Stimulated activated CD4-positive, alpha-beta T cell treated with anti-CD3 and anti-CD28 coated beads, Interleukin-15, amount 100 ng/mL, for 48 hours (primary cell): ENCODE data around the gene SMIM17.

Experiments used
- DNase-seq, 2 donors: peaks; one replicate each; pipeline ENCODE4 v3.0.0-alpha.2; 2020; ENCODE audit warnings: low read depth in 2 of 2

The SMIM17 gene

DNA sequence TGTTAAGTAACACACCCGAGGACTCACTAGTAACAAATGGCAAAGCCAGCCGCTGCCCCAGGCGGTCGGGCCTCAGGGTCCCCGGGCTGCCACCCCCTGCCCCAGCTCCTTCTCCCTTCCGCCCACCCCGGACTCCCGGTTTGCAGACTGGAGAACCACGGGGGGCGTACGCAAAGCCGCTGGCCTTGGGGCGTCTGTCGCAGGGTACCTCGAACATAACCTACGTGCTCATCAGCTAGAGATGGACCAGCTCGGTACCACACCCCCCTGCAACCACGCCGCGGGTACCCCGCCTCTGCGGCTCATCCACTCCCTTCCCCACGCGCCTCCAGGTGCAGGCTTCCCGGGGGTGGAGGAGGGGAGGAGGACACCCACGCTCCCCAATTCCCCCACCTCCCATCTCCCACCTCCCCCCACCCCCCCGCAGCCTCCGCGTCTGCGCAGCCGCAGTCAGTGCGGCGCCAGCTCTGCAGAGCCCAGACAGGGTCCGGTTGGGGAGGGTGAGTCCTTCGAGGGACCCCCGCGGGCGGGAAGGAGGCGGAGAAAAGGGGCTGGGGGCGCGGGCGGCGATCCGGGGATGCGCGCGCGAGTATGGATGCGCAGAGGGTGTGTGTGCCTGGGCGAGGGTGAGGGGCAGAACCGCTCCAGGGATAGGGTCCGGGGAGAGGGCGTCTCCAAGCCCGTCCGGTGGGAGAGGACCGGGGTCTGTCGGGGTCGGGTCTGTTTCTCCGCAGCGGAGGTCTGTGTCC is at the start of gene SMIM17:
SMIM17 (plus strand) TSS at position 449 of the 749 bp plus-strand sequence. CDS start 2,509 bp downstream, outside the sequence.
- no peak for DNase-seq

DNA sequence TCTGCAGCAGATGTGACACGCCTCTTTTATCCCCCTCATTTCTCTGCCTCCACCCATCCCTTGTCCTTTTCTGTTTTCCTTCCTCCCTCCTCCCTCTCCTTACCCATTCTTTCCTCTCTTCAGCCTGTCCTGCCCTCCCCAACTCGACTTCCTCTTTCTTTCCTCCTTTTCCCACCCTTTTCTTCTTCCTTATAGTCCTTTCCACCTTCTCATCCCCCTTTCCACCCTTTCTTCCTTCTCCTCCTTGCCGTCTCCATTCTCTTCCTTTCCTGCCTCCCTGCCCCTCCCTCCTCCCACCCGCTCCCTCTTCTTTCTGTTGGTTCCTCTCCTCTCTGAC is 48.5 kb upstream of the SMIM17 start:
- DNase-seq: no peak

DNA sequence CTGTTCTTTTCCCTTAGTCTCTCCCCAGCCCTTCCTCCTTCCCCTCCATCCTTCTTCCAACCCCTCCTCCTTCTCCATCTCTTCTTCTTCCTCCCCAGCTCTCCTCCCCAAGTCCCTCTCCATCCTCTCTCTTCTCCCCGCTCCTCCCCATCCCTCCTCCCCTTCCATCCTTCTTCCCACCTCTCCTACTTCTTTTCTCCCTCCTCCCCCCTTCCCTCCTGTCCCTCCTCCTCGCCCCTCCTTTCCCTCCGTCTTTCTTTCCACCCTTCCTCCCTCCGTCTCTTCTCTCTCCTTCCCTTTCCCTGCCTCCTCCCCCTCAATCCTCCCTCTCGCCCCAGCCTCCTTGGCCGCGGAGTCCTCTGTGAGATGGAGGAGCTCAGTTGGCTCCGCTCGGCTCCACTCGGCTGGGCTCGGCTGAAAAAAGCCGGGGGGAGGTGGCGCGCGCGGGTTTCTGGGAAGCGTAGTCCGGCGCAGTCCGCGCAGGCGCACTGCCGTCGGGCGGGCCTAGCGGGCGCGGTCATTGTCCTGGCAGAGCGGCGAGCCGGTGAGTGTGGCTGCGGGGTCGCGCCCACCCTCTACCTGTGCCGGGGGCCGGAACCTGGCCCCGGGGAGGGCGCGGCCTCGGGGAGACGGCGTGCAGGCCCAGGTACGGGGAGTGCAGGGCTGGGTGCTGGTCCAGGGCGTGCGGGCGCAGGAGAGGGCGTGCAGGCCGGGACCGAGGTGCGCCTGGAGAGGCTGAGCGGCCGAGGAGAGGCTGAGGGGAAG is 48.0 kb upstream of the SMIM17 start, which contains the start of gene ZNF71:
ZNF71 (plus strand) TSS at position 520 of the 765 bp plus-strand sequence. CDS start 6,257 bp downstream, outside the sequence.
- DNase-seq: peak; percentile 78 to 87

DNA sequence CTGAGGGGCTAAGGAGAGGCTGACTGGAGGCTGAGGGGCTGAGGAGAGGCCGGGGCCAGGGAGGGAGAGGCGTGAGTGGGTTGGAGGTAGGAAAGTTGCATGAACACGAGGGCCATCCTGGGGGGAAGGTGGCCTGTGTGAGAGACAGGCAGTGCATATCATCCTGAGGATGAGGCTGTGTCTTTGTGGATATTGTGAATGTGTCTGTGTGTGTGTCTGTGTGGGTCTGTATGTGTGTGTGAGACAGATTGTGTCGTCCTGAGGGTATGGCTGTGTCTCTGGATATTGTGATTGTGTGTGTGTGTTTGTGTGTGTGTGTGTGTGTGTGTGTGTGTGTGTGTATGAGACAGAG is 47.4 kb upstream of the SMIM17 start:
- no peak for DNase-seq

DNA sequence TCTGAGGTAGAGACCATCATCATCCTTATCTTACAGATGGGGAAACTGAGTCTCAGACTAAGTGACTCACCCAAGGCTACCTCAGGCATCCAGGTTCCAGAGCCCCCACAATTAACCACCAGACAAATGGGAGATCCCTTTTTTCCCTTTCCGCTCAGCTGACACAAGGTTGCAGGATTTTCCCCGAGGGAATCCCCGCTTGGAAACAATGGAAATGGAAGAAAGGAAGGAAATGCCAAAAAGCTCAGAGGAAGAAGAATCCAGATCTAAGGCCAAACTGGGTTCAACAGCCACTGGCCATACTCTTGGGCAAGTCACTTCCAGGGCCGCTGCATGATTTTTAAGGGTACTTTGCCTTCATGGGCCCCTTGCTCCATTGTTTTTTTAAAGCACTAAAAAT is 46.3 kb upstream of the SMIM17 start:
- no peak for DNase-seq

DNA sequence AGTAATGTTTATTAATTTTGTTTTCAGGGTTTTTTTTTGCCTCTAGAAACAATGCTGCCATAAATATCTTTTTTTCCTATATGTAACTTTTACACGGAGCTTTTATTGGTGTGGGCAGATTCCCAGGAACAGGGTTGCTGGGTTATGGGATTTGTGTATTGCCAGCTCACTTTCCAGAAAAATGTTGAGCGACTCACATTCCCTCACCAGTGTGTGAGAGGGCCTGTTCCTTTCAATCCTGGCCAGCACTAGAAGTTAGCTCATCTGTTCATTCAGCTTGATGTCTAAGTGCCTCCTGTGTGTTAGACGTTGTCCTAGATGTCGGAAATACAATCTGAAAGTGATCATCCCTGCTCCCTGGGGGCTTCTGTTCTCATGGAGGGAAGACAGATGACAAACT is 45.3 kb upstream of the SMIM17 start:
- no peak for DNase-seq

DNA sequence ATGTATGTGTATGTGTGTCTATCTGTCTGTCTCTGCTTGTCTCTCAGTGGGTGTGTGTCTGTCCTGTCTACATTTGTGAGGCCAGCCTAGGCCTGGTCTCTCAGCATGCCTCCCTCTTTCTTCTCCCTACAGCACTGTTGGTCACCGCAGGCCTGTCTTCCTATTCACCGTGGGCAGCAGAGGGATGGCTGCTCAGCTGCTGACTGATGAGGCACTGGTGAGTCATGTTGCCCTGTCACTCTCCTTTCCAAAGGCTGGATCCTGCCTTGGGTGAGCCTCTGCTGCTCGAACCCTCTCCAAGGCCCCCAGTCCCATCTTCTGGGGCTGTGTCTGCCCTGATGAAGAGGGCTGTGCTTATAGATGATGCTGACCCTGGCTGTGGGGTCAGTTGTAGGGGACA is 41.6 kb upstream of the SMIM17 start:
- no peak for DNase-seq

DNA sequence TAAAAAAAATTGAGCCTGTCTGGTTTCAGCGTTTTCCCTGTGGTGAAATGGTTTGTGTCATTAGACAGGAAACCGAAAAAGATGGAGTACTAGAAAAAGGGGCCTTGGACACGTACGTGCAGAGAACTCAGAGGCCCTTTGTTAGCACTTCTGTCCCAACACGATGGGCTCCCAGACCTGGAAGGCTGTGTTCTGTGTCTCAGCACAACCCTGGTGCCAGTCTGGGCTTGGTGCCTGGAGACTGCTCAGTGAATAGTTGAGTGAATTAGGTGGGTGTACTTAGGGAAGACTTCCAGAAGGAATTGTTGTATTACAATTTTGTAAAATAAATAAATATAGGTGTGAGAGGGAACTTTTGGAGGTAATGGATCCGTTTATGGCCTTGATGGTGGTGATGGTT is 39.1 kb upstream of the SMIM17 start:
- DNase-seq: no peak

DNA sequence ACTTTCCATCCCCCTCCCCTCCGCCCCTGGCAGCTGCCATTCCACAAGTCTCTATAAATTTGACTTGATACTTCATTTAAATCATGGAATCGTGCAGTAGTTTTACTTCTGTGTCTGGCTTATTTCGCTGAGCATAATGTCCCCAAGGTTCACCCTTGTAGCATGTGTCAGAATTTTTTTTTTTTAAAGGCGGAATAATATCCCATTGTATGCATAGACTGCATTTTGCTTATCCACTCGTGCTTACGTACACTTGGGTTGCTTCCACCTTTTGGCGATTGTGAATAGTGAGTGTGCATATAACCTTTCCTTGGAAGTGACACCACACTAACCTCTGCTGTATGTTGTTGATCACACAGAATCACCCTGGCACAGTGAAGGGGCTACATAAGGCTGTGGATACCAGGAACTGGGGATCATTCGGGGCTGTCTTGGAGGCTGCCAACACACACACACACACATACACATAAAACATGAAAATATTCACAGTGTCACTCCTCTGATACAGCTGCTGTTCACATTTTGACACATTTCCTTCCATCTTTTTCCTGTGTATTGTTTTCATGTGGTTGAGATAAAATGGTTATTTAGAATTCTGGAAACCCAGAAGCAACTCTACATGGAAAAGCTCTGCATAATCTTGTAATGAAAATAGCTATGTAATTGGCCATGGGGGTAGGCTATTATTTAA is 34.5 kb upstream of the SMIM17 start:
- no peak for DNase-seq

DNA sequence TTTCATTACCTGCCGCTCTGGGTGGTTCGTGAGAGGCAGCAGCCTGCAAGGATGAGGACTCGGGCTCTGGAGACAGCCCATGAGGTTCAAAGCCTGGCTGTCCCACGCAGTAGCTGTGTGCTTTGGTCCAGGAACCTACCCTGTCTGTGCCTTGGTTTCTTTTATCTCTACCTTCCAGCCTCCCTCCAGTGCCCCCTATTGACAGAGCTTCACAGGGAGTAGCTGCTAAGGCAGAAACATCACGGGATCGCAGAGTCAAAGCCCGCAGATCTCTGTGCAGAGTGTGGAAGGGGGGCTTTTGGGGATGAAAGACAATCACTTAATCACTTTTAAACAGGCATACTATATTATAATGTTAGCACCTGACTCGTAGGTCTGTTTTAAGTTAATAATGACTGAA is 31.7 kb upstream of the SMIM17 start:
- no peak for DNase-seq

DNA sequence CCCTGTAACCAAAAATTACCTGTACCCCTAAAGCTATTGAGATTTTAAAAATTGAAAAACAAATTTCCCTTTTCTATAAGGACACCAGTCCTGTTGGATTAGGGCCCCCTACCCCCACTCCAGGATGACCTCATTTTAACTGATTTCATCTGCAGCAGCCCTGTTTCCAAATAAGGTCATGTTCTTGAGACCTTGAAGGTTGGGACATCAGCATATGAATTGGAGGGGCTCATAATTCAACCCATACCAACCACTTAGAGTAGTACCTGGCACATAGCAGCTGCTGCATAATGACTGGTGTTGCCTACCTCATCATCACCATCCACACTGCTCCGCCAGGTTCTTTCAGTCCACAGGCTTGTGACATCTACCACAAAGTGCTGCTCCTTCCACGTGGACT is 30.2 kb upstream of the SMIM17 start:
- no peak for DNase-seq

DNA sequence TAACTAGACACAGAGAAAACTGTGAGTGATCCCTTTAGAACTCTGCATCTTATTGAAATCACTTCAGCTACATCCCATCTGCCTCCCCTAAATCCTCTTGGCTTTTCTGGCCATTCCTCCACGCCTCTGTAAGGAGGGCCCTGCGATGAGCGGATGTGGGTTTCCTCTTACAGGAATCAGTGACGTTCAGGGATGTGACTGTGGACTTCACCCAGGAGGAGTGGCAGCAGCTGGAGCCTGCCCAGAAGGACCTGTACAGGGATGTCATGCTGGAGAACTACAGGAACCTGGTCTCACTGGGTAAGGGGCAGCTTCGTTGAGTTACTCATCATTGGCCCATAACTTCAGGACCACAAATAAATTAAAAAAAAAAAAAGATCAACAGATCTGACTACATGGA is 29.3 kb upstream of the SMIM17 start:
- no peak for DNase-seq

DNA sequence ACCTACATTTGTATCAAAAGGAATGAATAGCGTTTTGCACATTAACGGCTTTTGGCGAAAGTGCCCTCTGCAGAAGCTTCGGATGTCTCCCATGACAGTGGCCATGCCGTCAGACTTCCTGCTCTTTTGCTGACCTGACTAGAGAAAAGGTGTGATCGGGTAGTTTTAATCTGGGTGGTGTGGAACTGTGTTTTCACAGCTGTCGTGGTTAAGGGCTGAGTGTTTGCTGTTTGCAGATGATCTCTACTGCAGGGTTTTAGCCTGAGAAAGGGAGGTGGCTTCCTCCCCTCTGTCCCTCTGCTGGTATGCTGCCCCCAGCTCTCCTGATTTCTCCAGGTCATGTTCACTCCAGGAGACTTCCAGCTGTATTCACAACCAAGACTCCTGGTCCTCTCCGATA is 25.4 kb upstream of the SMIM17 start:
- DNase-seq: no peak

DNA sequence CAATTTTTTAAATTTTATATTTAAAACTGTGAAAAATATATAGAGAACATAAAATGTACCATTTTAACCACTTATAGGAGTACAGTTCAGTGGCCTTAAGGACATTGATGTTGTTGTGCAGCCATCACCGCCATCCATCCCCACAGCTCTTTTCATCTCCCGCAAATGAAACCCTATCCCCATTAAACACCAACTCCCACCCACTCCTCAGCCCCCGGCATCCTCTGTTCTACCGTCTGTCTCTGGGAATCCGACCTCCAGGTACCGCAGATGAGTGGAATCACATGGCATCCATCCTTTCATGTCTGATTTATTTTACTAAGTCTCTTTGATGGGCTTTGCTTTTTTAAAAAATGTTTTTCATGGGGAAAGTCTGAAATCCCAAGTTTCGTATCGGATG is 23.8 kb upstream of the SMIM17 start:
- no peak for DNase-seq

DNA sequence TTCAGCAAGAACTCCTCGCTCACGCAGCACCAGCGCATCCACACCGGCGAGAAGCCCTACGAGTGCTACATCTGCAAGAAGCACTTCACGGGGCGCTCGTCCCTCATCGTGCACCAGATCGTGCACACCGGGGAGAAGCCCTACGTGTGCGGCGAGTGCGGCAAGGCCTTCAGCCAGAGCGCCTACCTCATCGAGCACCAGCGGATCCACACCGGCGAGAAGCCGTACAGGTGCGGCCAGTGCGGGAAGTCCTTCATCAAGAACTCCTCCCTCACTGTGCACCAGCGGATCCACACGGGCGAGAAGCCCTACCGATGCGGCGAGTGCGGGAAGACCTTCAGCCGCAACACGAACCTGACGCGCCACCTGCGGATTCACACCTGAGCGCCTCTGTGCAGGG is 20.6 kb upstream of the SMIM17 start:
- DNase-seq: no peak

DNA sequence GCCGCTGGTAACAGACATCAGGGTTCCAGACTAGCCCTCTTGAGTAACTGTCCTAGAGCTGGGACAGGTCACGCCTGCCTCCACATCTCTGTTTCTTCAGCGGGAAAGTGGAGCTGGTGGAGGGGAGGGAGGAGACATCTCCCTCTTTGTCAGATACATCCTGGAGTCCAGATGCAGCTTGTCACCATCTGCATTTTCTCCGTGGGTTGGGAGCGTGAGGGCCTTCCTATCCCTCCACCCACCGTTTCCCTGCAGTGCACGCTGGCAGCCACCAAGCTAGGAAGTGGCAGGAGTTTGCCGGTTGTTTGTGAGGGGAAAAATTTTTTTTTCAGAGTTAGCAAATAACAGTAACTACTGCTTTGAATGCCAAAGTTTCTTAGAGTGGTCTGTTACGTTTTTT is 20.0 kb upstream of the SMIM17 start:
- no peak for DNase-seq

DNA sequence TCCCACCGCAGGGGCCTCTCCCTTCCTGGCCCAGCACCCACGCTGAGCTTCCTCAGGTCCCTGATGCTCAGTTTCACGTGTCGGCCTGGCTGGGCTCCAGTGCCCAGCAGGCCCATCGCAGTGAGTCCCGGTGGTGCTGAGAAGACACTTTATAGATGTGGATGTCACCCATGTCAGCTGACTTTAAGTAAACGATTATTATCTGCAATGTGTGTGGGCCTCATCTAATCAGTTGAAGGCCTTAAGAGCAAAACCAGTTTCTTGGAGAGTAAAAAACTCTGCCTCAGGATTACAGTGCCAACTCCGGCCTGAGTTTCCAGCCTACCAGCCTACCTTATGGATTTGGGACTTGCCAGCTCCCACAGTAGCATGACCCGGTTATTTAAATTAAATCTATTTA is 17.3 kb upstream of the SMIM17 start:
- DNase-seq: no peak

DNA sequence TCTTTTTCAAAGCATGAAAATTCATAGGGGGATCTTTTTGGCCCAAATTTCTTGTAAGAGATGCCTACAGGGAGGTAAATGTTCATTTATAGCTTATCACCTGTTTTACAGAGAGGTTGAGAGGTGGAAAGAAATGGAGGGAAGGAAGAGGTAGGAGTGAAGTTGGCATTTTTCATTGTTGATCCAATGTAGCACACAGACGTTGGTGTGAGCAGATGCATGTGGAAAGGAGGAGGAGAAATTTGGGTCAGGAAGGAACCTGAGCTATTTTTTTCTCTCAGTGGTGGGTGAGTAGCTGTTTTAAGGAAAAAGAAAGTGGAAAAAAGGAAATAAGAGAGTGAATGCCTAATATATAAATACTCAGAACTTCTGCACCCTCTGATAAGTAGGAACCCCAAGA is 9.9 kb upstream of the SMIM17 start:
- no peak for DNase-seq

DNA sequence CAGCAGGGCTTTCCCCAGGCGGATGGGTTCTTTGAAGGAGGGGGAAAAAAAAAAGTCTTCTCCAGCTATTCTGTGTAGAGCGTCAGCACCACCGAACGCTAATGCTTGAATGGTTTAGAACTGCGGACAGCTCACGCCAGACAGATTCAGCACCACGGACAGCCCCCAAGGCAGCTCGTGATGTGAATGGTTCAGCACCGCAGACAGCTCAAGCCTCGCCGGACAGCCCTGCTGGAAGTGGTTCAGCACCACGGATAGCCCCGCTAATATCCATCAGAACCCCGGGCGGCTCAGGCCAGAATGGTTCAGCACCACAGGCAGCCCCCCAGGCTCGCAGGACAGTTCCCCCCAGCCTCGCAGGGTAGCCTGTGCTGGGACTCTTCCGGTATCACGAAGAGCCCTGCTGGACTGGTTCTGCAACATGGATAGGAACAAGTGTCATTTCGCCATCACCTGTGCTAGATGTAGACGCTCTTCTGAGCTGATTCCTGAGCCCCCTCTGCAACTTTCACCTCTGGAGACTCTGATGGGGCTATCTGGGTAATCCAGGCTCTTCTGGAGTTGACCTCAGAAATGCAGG is 4.9 kb upstream of the SMIM17 start:
- peak; percentile 18 to 30 for DNase-seq

DNA sequence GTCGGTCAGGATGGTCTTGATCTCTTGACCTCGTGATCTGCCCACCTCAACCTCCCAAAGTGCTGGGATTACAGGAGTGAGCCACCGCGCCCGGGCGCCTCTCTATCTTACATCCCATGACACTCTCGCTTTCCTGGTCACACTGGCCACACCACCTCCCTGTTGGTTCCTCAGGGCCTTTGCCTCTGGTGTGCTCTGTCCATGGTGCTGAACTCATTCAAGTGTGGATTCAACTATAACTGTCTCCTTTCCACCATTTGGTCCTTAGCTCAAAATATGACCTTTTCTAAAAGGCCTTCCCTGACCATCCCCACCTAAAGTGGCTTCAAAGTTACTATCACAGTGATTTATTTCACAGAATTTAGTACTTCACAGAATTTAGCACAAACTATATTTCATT is 3.7 kb upstream of the SMIM17 start:
- DNase-seq: no peak

DNA sequence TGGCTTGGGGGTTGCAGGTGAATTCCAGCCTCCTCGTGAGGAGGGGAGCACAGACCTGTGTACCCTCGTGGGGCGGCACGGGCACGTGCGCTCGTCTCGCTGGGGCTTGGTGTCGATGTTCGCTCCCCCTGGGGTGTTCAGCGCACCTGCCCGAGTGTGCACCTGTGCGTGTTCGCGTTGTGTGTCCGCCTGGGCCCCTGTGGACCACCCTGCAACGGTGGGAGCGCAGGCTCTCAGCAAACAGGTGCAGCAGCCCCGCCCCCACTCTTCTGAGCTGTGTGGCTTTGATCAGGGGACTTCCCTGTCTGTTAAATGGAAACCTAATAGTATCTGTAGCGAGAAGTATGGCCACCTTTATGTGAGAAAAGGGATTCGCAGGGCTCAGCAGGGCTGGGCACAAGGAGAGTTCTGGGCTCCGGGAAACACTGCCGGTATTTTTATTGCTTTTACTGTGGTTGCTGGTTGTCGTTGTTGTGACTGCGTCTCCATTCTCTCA is 549 bp downstream of the SMIM17 start:
- DNase-seq: no peak

DNA sequence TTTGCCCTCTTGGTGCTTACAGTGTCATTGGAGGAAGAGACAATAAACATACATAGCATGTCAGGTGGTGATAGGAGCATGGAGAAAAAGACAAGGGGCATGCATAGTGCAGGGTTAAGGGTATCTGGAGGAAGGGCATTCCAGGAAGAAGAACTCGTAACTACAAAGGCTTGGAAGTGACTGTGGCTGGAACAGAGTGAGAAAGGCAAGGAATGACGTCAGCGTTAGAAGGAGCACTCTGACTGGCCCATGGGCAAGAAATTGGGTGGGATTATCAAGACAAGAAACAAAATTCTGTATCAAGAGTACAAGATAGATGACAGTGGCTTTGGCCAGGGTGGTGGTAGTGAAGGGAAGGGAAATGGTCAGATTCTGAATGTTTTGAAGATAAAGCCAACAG is 11.2 kb downstream of the SMIM17 start:
- DNase-seq: no peak
